Trophoblast cell (in vitro differentiated cells and primary cell): ENCODE data around the gene PCDHB7.
"Not testable (repeated sequence)": the region's sequence is repeated elsewhere in the genome, so short reads cannot be mapped to it uniquely, and the experiment has no call there.

Source experiments
- DNase-seq, 2 donors: peaks; one replicate each; pipeline ENCODE4 v3.0.0-alpha.2; 2016
- H2AFZ ChIP-seq: 2 replicates; pipeline ENCODE4 v1.6.1; 2013; ENCODE audit warnings: low read length, moderate library complexity, mild to moderate bottlenecking; ENCODE audit not compliant: insufficient read depth, poor library complexity
- H2AK5ac ChIP-seq: 2 replicates; pipeline ENCODE4 v1.6.1; 2013; ENCODE audit warnings: mild to moderate bottlenecking, low read length
- H2BK120ac ChIP-seq: 2 replicates; pipeline ENCODE4 v1.6.1; 2013; ENCODE audit warnings: low read length, mild to moderate bottlenecking, moderate library complexity; ENCODE audit not compliant: insufficient read depth, poor library complexity
- H2BK12ac ChIP-seq: 2 replicates; pipeline ENCODE4 v1.6.1; 2013; ENCODE audit warnings: mild to moderate bottlenecking, low read length, moderate library complexity
- H2BK5ac ChIP-seq: 2 replicates; pipeline ENCODE4 v1.6.1; 2013; ENCODE audit warnings: low read length, low read depth, moderate library complexity, mild to moderate bottlenecking; ENCODE audit not compliant: poor library complexity
- H3K14ac ChIP-seq: 2 replicates; pipeline ENCODE4 v1.6.1; 2013; ENCODE audit warnings: mild to moderate bottlenecking, low read length
- H3K18ac ChIP-seq: 2 replicates; pipeline ENCODE4 v1.6.1; 2013; ENCODE audit warnings: mild to moderate bottlenecking, low read length
- H3K23ac ChIP-seq: 2 replicates; pipeline ENCODE4 v1.6.1; 2013; ENCODE audit warnings: low read length
- H3K27ac ChIP-seq: 2 replicates; pipeline ENCODE4 v1.5.1; 2013; ENCODE audit warnings: low read depth, mild to moderate bottlenecking, inconsistent platforms, low read length, moderate library complexity
- H3K27me3 ChIP-seq: 2 replicates; pipeline ENCODE4 v1.6.1; 2013; ENCODE audit warnings: inconsistent platforms, mild to moderate bottlenecking, low read length, moderate library complexity; ENCODE audit not compliant: insufficient read depth
- H3K36me3 ChIP-seq, 2 experiments: 1 replicate in 1 of 2; 2 replicates in 1 of 2; pipeline ENCODE4 v1.6.1; 2013; ENCODE audit warnings: low read length in 2 of 2, mild to moderate bottlenecking in 2 of 2, moderate library complexity in 1 of 2; ENCODE audit not compliant: insufficient read depth in 2 of 2, control insufficient read depth in 1 of 2
- H3K4ac ChIP-seq: 2 replicates; pipeline ENCODE4 v1.6.1; 2013; ENCODE audit warnings: low read depth, mild to moderate bottlenecking, low read length, moderate library complexity
- H3K4me1 ChIP-seq, 2 experiments: 1 replicate in 1 of 2; 2 replicates in 1 of 2; pipeline ENCODE4 v1.6.1; 2013; ENCODE audit warnings: low read length in 2 of 2, mild to moderate bottlenecking in 2 of 2, moderate library complexity in 1 of 2; ENCODE audit not compliant: insufficient read depth in 2 of 2, control insufficient read depth in 1 of 2
- H3K4me2 ChIP-seq: 2 replicates; pipeline ENCODE4 v1.6.1; 2013; ENCODE audit warnings: inconsistent platforms, mild to moderate bottlenecking, low read length, moderate library complexity
- H3K4me3 ChIP-seq: 2 replicates; pipeline ENCODE4 v1.5.1; 2013; ENCODE audit warnings: mild to moderate bottlenecking, low read depth, low read length, inconsistent platforms
- H3K79me1 ChIP-seq: one replicate; pipeline ENCODE4 v1.6.1; 2013; ENCODE audit warnings: low read length
- H3K79me2 ChIP-seq: 2 replicates; pipeline ENCODE4 v1.6.1; 2013; ENCODE audit warnings: low read length, mild to moderate bottlenecking; ENCODE audit not compliant: control insufficient read depth, insufficient read depth, poor library complexity
- H3K9ac ChIP-seq: 2 replicates; pipeline ENCODE4 v1.6.1; 2013; ENCODE audit warnings: mild to moderate bottlenecking, low read length
- H3K9me3 ChIP-seq: 2 replicates; pipeline ENCODE4 v1.6.1; 2013; ENCODE audit warnings: low read depth, mild to moderate bottlenecking, control low read depth, inconsistent platforms, low read length; ENCODE audit not compliant: insufficient read depth
- H4K12ac ChIP-seq: 2 replicates; pipeline ENCODE4 v1.6.1; 2013; ENCODE audit warnings: low read depth, mild to moderate bottlenecking, low read length, moderate library complexity
- H4K8ac ChIP-seq: 2 replicates; pipeline ENCODE4 v1.6.1; 2013; ENCODE audit warnings: low read depth, mild to moderate bottlenecking, low read length, moderate library complexity
- H4K91ac ChIP-seq: one replicate; pipeline ENCODE4 v1.6.1; 2013; ENCODE audit warnings: low read depth, mild to moderate bottlenecking, low read length, moderate library complexity
- WGBS: extraction: QIAGEN DNeasy Blood & Tissue Kit; methylation state at CpG from one replicate; pipeline ENCODE4 v1.1.7; 2013; ENCODE audit warnings: missing lambda C conversion rate; ENCODE audit not compliant: insufficient read length, insufficient coverage; ENCODE audit errors: extremely low coverage; 5-methylcytosine and 5-hydroxymethylcytosine counted together

The PCDHB7 gene

GRCh38 chr5:141189131-141189530, 16.7 kb downstream of the PCDHB7 start:
- no CpG with 5 or more reads among the region's 35 CpGs for WGBS

GRCh38 chr5:141192110-141192725, 19.8 kb downstream of the PCDHB7 start, which contains the start of gene PCDHB10:
PCDHB10 (plus strand) TSS chr5:141192353; CDS start chr5:141192553, 200 bp downstream.
- WGBS, result no CpG with 5 or more reads among the region's 10 CpGs
- Histone ChIP-seq H3K27ac (no peak within 1 kb of the TSS), H3K4me1 (no peaks in the 10 kb centered on the region), H4K8ac (peak within 1 kb of the TSS; percentile 88), H3K27me3 (no peaks in the 10 kb centered on the region), H2AFZ (peak within 1 kb of the TSS; percentile 50), H3K4ac (no peak within 1 kb of the TSS), H3K79me1 (no peaks in the 10 kb centered on the region), H2AK5ac (no peak within 1 kb of the TSS), H2BK5ac (no peak within 1 kb of the TSS), H3K14ac (no peak within 1 kb of the TSS), H3K79me2 (no peaks in the 10 kb centered on the region), H2BK12ac (no peak within 1 kb of the TSS), H3K36me3 (no peaks in the 10 kb centered on the region), H4K91ac (no peak within 1 kb of the TSS), H4K12ac (peak within 1 kb of the TSS; percentile 77), H3K4me2 (peak within 1 kb of the TSS; percentile 21), H3K9ac (no peak within 1 kb of the TSS), H3K4me3 (no peak within 1 kb of the TSS), H3K18ac (no peak within 1 kb of the TSS), H3K23ac (no peak within 1 kb of the TSS), H2BK120ac (no peak within 1 kb of the TSS), H3K9me3 (no peaks in the 10 kb centered on the region)
- DNase-seq, result peak in 1 of 2 donors; percentile 21

More at GRCh38 chr5:141189131-141189530, 16.7 kb downstream of the PCDHB7 start:
- H3K27me3 ChIP-seq, H3K79me1 ChIP-seq, H2BK120ac ChIP-seq, DNase-seq, H2AK5ac ChIP-seq, H4K8ac ChIP-seq, H3K4me3 ChIP-seq, H3K9me3 ChIP-seq, H3K9ac ChIP-seq, H3K14ac ChIP-seq, H3K36me3 ChIP-seq, H4K12ac ChIP-seq, H2BK5ac ChIP-seq, H3K79me2 ChIP-seq, H3K4me1 ChIP-seq, H3K4me2 ChIP-seq, H3K4ac ChIP-seq, H3K27ac ChIP-seq, H2AFZ ChIP-seq, H3K23ac ChIP-seq, H3K18ac ChIP-seq, H4K91ac ChIP-seq, H2BK12ac ChIP-seq: not testable (repeated sequence)

GRCh38 chr5:141194332-141194731, 21.9 kb downstream of the PCDHB7 start:
- not testable (repeated sequence) for H3K9ac ChIP-seq, H3K36me3 ChIP-seq, H3K4me1 ChIP-seq, H3K18ac ChIP-seq, H3K4ac ChIP-seq, H3K79me2 ChIP-seq, H3K79me1 ChIP-seq, H4K91ac ChIP-seq, H2BK5ac ChIP-seq, H3K14ac ChIP-seq, H3K23ac ChIP-seq, H2AK5ac ChIP-seq, H2AFZ ChIP-seq, H3K27ac ChIP-seq, H2BK120ac ChIP-seq, H4K12ac ChIP-seq, H3K9me3 ChIP-seq, H3K4me3 ChIP-seq, H3K27me3 ChIP-seq, H2BK12ac ChIP-seq, DNase-seq, H3K4me2 ChIP-seq, H4K8ac ChIP-seq
- no CpG with 5 or more reads among the region's 37 CpGs for WGBS

- H3K23ac ChIP-seq, result no peak overlapping the region
- H4K91ac ChIP-seq, result no peak overlapping the region
- H3K79me2 ChIP-seq, result no peaks in the 10 kb centered on the region
These were observed 23.9 kb downstream of the PCDHB7 start for GRCh38 chr5:141196363-141196762.

More at GRCh38 chr5:141196363-141196762, 23.9 kb downstream of the PCDHB7 start:
- Histone ChIP-seq H2BK12ac (no peak overlapping the region), H3K14ac (no peak overlapping the region), H3K79me1 (no peaks in the 10 kb centered on the region), H3K9ac (no peak overlapping the region), H3K4me1 (no peaks in the 10 kb centered on the region), H4K12ac (no peak overlapping the region), H2BK120ac (no peak overlapping the region), H2AFZ (no peak overlapping the region), H3K18ac (no peak overlapping the region), H3K9me3 (no peaks in the 10 kb centered on the region), H3K27me3 (no peaks in the 10 kb centered on the region), H3K27ac (no peak overlapping the region), H4K8ac (no peak overlapping the region), H3K4me2 (no peak overlapping the region), H3K4ac (no peak overlapping the region), H2AK5ac (no peak overlapping the region), H3K36me3 (no peaks in the 10 kb centered on the region), H3K4me3 (no peak overlapping the region), H2BK5ac (no peak overlapping the region)
- DNase-seq, result no peak
- no CpG with 5 or more reads among the region's 3 CpGs for WGBS
